Femur (tissue), 1 donor: Measurements from ENCODE around the gene TXNDC12.
A peak's percentile ranks its signal among the peaks of the same experiment; 100 is the strongest.

Source experiments
- DNase-seq: peaks from one replicate; pipeline ENCODE4 v3.0.0-alpha.2; 2017

The TXNDC12 gene

GRCh38 chr1:51990478-51990965, 64.5 kb downstream of the TXNDC12 start, which contains the start of gene RAB3B:
TSS of gene RAB3B (minus strand) at chr1:51990700. CDS start at chr1:51977117, 13,583 bp downstream.
- peak; percentile 59 for DNase-seq

- DNase-seq, result no peak
These were observed 65.2 kb downstream of the TXNDC12 start for GRCh38 chr1:51989582-51990477.

- no peak for DNase-seq
These were observed 66.7 kb downstream of the TXNDC12 start for GRCh38 chr1:51988254-51988653.

- DNase-seq, result no peak
These were observed 68.3 kb downstream of the TXNDC12 start for GRCh38 chr1:51986718-51987117.

- no peak for DNase-seq
These were observed 72.8 kb downstream of the TXNDC12 start for GRCh38 chr1:51982161-51982560.

GRCh38 chr1:51981555-51981954, 73.4 kb downstream of the TXNDC12 start:
- DNase-seq, result no peak

GRCh38 chr1:51978099-51978498, 76.9 kb downstream of the TXNDC12 start:
- DNase-seq, result no peak

- no peak for DNase-seq
These were observed 78.0 kb downstream of the TXNDC12 start for GRCh38 chr1:51976846-51977602.

GRCh38 chr1:51973587-51974474, 81.2 kb downstream of the TXNDC12 start:
- DNase-seq, result no peak
